Activated B cell treated with CpG ODN at 0.5 μM for 24 hours (primary cell): ENCODE measurements around the gene TPX2. TPM values are rescaled to one million over a fixed set of nuclear protein-coding genes. Genes with fewer than 3 reads are reported as not detected.

Experiments
- ATAC-seq: fragments of 200-7000 bp; cut with Tn5 transposase; one replicate; pipeline ENCODE4 v1.10.0; 2021; ENCODE audit warnings: low read depth, mild to moderate bottlenecking, moderate library complexity
- CTCF ChIA-PET: fragments of 350-600 bp; sonication (Branson Sonifier 250); formaldehyde crosslinking; loops from one replicate; lab custom pipeline; 2021; ENCODE audit warnings: antibody characterized with exemption; lab: Charles Lee
- POLR2A ChIA-PET: fragments of 350-600 bp; sonication (Branson Sonifier 250); formaldehyde crosslinking; loops from one replicate; lab custom pipeline; 2021; ENCODE audit warnings: antibody characterized with exemption; lab: Charles Lee
- DNase-seq: peaks from one replicate; pipeline ENCODE4 v3.0.0; 2022
- H3K27ac Mint-ChIP-seq: one replicate; pipeline ENCODE4 v1.8.0; 2020; ENCODE audit warnings: mixed read lengths
- H3K27me3 Mint-ChIP-seq: one replicate; pipeline ENCODE4 v1.8.0; 2021; ENCODE audit warnings: mixed read lengths
- H3K36me3 Mint-ChIP-seq: one replicate; pipeline ENCODE4 v1.8.0; 2021; ENCODE audit warnings: low read depth, mixed read lengths
- H3K4me1 Mint-ChIP-seq: one replicate; pipeline ENCODE4 v1.8.0; 2021; ENCODE audit warnings: mixed read lengths
- H3K4me3 Mint-ChIP-seq: one replicate; pipeline ENCODE4 v1.8.0; 2020; ENCODE audit warnings: mild to moderate bottlenecking, mixed read lengths
- H3K9me3 Mint-ChIP-seq: one replicate; pipeline ENCODE4 v1.8.0; 2020; ENCODE audit warnings: mixed read lengths
- intact Hi-C: fragments of 100-400 bp; cut with micrococcal nuclease; formaldehyde crosslinking; loops from one replicate; pipeline ENCODE4 v1.15.1; 2024
- total RNA-seq: library from RNA; stranded (reverse); gene quantifications from 2 replicates; pipeline ENCODE4 v1.2.3, GENCODE V29; 2022
- TF ChIP-seq, protein P1 (sequence below): fragments of 200-600 bp; IDR thresholded peaks from one replicate; pipeline ENCODE4 v1.8.0; 2022; ENCODE audit warnings: antibody characterized with exemption, mild to moderate bottlenecking

Gene TPX2
- total RNA-seq, 1 donor from 2014 or later: 2.8 TPM

GRCh38 chr20:31845300-31845863 lies 106.3 kb downstream of the TPX2 start, which contains the start of gene FOXS1:
FOXS1 (minus strand) TSS chr20:31845604; CDS start chr20:31845542, 62 bp downstream.
- H3K9me3 Mint-ChIP-seq: no peaks in the 10 kb centered on the region
- no peak within 1 kb of the TSS for H3K4me3 Mint-ChIP-seq
- no peaks in the 10 kb centered on the region for H3K36me3 Mint-ChIP-seq
- peaks cover 10% of the 10 kb centered on the region for H3K27me3 Mint-ChIP-seq
- ChIA-PET CTCF (interaction anchor here (1.0 to 4.3 kb wide), 3 partner anchors 12 to 175 kb away, joined by 3 to 43 read pairs (median 3); no protein-coding TSS in a partner anchor), POLR2A (no interaction called here)
- H3K27ac Mint-ChIP-seq: no peak within 1 kb of the TSS
- no peaks in the 10 kb centered on the region for H3K4me1 Mint-ChIP-seq
- no peak for ATAC-seq
- DNase-seq: no peak
- TF ChIP-seq, protein P1, sequence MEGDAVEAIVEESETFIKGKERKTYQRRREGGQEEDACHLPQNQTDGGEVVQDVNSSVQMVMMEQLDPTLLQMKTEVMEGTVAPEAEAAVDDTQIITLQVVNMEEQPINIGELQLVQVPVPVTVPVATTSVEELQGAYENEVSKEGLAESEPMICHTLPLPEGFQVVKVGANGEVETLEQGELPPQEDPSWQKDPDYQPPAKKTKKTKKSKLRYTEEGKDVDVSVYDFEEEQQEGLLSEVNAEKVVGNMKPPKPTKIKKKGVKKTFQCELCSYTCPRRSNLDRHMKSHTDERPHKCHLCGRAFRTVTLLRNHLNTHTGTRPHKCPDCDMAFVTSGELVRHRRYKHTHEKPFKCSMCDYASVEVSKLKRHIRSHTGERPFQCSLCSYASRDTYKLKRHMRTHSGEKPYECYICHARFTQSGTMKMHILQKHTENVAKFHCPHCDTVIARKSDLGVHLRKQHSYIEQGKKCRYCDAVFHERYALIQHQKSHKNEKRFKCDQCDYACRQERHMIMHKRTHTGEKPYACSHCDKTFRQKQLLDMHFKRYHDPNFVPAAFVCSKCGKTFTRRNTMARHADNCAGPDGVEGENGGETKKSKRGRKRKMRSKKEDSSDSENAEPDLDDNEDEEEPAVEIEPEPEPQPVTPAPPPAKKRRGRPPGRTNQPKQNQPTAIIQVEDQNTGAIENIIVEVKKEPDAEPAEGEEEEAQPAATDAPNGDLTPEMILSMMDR: no peak
- intact Hi-C loops: loop anchor here (5.0 kb wide), 1 partner anchor 283 kb away; no protein-coding TSS in a partner anchor

DNA sequence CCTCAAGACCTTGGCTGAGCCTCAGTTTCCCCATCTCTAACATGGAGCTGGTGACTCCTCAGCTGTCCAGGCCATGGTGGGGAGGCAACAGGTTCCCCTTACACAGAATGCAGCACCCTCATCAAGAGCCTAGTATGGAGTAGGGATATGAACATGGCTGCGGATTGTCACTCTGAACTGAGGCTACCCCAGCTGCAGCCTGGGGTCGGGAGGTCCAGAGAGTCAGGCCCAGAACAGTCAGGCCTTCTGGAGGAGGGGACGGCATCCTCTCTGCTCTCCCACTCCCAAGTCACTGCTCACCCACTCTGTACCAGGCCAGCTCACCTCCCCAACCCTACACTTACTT lies 107.7 kb downstream of the TPX2 start:
- DNase-seq (no peak), ATAC-seq (no peak)
- no peaks in the 10 kb centered on the region for H3K36me3 Mint-ChIP-seq
- POLR2A ChIA-PET: interaction anchor here (0.9 kb wide), 1 partner anchor 48 kb away, joined by 3 read pairs; no protein-coding TSS in a partner anchor
- intact Hi-C loops: loop anchor here (1.0 to 5.0 kb wide), 2 partner anchors 24 to 284 kb away; no protein-coding TSS in a partner anchor
- peaks cover 21% of the 10 kb centered on the region for H3K27me3 Mint-ChIP-seq
- H3K27ac Mint-ChIP-seq: no peak overlapping the region
- H3K9me3 Mint-ChIP-seq: no peaks in the 10 kb centered on the region
- TF ChIP-seq, protein P1: no peak
- H3K4me1 Mint-ChIP-seq: no peaks in the 10 kb centered on the region
- CTCF ChIA-PET: interaction anchor here (0.6 to 4.3 kb wide), 14 partner anchors 8 to 578 kb away, joined by 3 to 43 read pairs (median 4); partner anchors contain the start of gene PDRG1
- H3K4me3 Mint-ChIP-seq: no peak overlapping the region

DNA sequence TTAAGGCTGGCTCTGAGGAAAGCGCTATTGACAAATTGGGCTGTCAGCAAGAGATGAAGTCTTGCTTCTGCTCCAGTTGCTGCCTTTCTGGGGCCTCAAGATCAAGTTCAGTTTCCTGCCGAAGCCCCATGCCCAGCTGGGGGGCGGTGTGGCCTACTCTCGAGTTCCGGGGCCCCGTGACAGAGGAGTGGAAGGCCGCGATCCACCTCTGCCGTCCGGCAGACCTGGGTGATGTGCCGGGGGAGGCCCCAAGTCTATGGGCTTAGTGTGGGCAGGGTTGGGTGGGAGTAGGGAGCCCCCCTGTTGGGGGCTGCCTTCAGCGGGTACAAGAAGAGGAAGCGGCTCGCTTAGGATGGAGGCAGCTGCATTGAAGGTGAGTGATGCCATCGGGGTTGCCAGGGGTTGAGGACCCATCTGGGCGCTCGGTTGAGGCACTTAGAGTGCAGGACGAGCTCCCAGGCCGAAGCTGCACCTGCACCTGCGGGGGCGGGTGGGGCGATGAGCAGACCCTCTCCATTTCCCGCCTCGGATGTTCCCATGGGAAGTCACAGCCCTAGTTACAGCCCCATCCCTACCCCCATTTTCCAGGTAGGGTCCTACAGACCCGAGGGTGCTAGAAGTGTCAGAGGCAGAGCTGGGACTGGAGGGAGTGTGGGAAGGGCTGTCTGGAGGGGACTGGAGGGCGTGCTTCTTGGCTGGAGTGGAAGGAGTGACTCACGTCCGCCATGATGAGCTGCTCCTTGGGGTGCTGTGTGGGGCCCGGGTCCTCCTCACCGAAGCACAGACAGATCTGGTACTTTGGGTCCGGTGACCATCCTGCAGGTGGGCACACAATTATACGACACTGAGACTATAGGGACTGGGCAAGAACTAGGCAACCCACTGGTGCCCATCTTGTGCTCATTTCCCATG lies 109.3 kb downstream of the TPX2 start:
- no peak for ATAC-seq
- no peaks in the 10 kb centered on the region for H3K4me1 Mint-ChIP-seq
- no peak overlapping the region for H3K4me3 Mint-ChIP-seq
- H3K27me3 Mint-ChIP-seq: peaks cover 21% of the 10 kb centered on the region
- no peak overlapping the region for H3K27ac Mint-ChIP-seq
- intact Hi-C loops: loop anchor here (5.0 kb wide), 1 partner anchor 286 kb away; no protein-coding TSS in a partner anchor
- ChIA-PET POLR2A (no interaction called here), CTCF (interaction anchor here (4.3 kb wide), 1 partner anchor 26 kb away, joined by 43 read pairs; no protein-coding TSS in a partner anchor)
- no peak for DNase-seq
- TF ChIP-seq, protein P1: no peak
- H3K36me3 Mint-ChIP-seq: no peaks in the 10 kb centered on the region
- no peaks in the 10 kb centered on the region for H3K9me3 Mint-ChIP-seq

- Mint-ChIP-seq H3K27ac (no peak overlapping the region), H3K4me1 (no peaks in the 10 kb centered on the region), H3K9me3 (no peaks in the 10 kb centered on the region), H3K27me3 (peaks cover 25% of the 10 kb centered on the region), H3K4me3 (no peak overlapping the region), H3K36me3 (no peaks in the 10 kb centered on the region)
- ChIA-PET POLR2A (interaction anchor here (0.6 kb wide), 1 partner anchor 970 kb away, joined by 5 read pairs; the partner anchor contains the start of gene MAPRE1), CTCF (interaction anchor here (1.4 to 8.2 kb wide), 2 partner anchors 27 to 103 kb away, joined by 5 to 126 read pairs; partner anchors contain the start of gene PDRG1)
- ATAC-seq (no peak), DNase-seq (no peak)
- TF ChIP-seq, protein P1: no peak
- intact Hi-C loops: loop anchor here (5.0 kb wide), 1 partner anchor 287 kb away; no protein-coding TSS in a partner anchor
Measured at GRCh38 chr20:31849306-31849930, 110.3 kb downstream of the TPX2 start.

Other genes starting within 250 kb of the TPX2 start
- 77.5 and 90.9 TPM in 2 replicates for gene HM13, start 224.8 kb upstream of the TPX2 start, total RNA-seq
- gene ID1, start 134.0 kb upstream of the TPX2 start, total RNA-seq: 0.20 and 0.60 TPM in 2 replicates
- not detected in 2 replicates for gene COX4I2, start 101.4 kb upstream of the TPX2 start, total RNA-seq
- gene BCL2L1, start 16.4 kb upstream of the TPX2 start, total RNA-seq: 53.4 and 60.4 TPM in 2 replicates
- gene MYLK2, start 80.1 kb downstream of the TPX2 start, total RNA-seq: not detected in 2 replicates
- not detected in 2 replicates for gene FOXS1, start 106.3 kb downstream of the TPX2 start, total RNA-seq
- gene DUSP15, start 131.2 kb downstream of the TPX2 start, total RNA-seq: 25.0 and 26.9 TPM in 2 replicates
- gene TTLL9, start 131.3 kb downstream of the TPX2 start, total RNA-seq: 0.60 and 0.61 TPM in 2 replicates
- 16.4 and 18.7 TPM in 2 replicates for gene PDRG1, start 212.8 kb downstream of the TPX2 start, total RNA-seq
- gene XKR7, start 228.9 kb downstream of the TPX2 start, total RNA-seq: 0.04 and 0.12 TPM in 2 replicates